GM12878 (cell line): Measurements from ENCODE around the gene SUGCT.

Experiments
- NR2C1 ChIP-seq: fragments of 450-650 bp; IDR thresholded peaks from 2 replicates; pipeline ENCODE4 v1.6.1; 2017; ENCODE audit warnings: antibody characterized with exemption, mild to moderate bottlenecking, moderate library complexity
- SREBF2 ChIP-seq: IDR thresholded peaks from 2 replicates; pipeline ENCODE4 v1.6.1; 2012; ENCODE audit warnings: mild to moderate bottlenecking, low read length

GRCh38 chr7:40586197-40586596, 451.4 kb downstream of the SUGCT start:
- TF ChIP-seq SREBF2, result no peak
- TF ChIP-seq NR2C1, result no peak
